Spleen (tissue), 11 donors: ENCODE measurements around the gene FBXO22. TPM values are rescaled to one million over a fixed set of nuclear protein-coding genes. Genes with fewer than 3 reads are reported as not detected.

Experiments used
- DNase-seq: peaks from one replicate; pipeline ENCODE4 v3.0.0-alpha.2; 2020
- H3K27ac ChIP-seq, 8 donors: fragments of 200-600 bp; sonication (generic) in 7 of 8; 1 replicate in 4 of 8; 2 replicates in 4 of 8; pipeline versions ENCODE4 v1.5.0 to v1.8.0; 2016 to 2021; ENCODE audit warnings: inconsistent platforms in 4 of 8, mild to moderate bottlenecking in 4 of 8, moderate library complexity in 1 of 8
- H3K27me3 ChIP-seq, 7 donors: fragments of 200-600 bp; sonication (generic) in 6 of 7; replicated peaks in 1 of 7; 1 replicate in 4 of 7; 2 replicates in 3 of 7; pipeline versions ENCODE4 v1.5.0 to v1.8.0; 2016 to 2021; ENCODE audit warnings: inconsistent platforms in 3 of 7, mild to moderate bottlenecking in 1 of 7
- H3K36me3 ChIP-seq, 6 donors: fragments of 200-600 bp; sonication (generic) in 5 of 6; 1 replicate in 4 of 6; 2 replicates in 2 of 6; pipeline versions ENCODE4 v1.5.0 to v1.8.0; 2016 to 2021; ENCODE audit warnings: inconsistent platforms in 2 of 6
- H3K4me1 ChIP-seq, 6 donors: fragments of 200-600 bp; sonication (generic) in 5 of 6; 1 replicate in 3 of 6; 2 replicates in 3 of 6; pipeline versions ENCODE4 v1.5.0 to v1.8.0; 2016 to 2021; ENCODE audit warnings: inconsistent platforms in 3 of 6
- H3K4me3 ChIP-seq, 8 donors: fragments of 200-600 bp; sonication (generic) in 7 of 8; 1 replicate in 4 of 8; 2 replicates in 4 of 8; pipeline versions ENCODE4 v1.5.0 to v1.8.0; 2016 to 2021; ENCODE audit warnings: inconsistent platforms in 4 of 8, mild to moderate bottlenecking in 4 of 8, moderate library complexity in 2 of 8
- H3K9me3 ChIP-seq, 8 donors: fragments of 200-600 bp; sonication (generic) in 7 of 8; 1 replicate in 4 of 8; 2 replicates in 4 of 8; pipeline versions ENCODE4 v1.5.0 to v1.8.0; 2016 to 2021; ENCODE audit warnings: inconsistent platforms in 4 of 8
- CTCF ChIP-seq, 11 experiments: fragments of 200-600 bp in 7 of 11; fragments of 450-650 bp in 4 of 11; sonication (generic) in 4 of 11; IDR thresholded peaks in 8 of 11; conservative IDR thresholded peaks in 3 of 11; 1 replicate in 7 of 11; 2 replicates in 4 of 11; pipeline versions ENCODE4 v1.4.0 to v1.8.0; 2016 to 2021; ENCODE audit warnings: antibody characterized with exemption in 11 of 11, inconsistent platforms in 4 of 11, mild to moderate bottlenecking in 1 of 11
- POLR2A ChIP-seq, 3 donors: fragments of 450-650 bp; IDR thresholded peaks; one replicate each; pipeline ENCODE4 v1.5.1; 2017; ENCODE audit warnings: antibody characterized with exemption in 3 of 3, mild to moderate bottlenecking in 1 of 3
- POLR2AphosphoS5 ChIP-seq, 3 donors: sonication (generic); formaldehyde crosslinking; IDR thresholded peaks; one replicate each; pipeline ENCODE4 v1.5.1; 2017; ENCODE audit warnings: antibody characterized with exemption in 3 of 3
- WGBS, 5 donors: extraction: QIAGEN DNeasy Blood & Tissue Kit in 3 of 5; methylation state at CpG; one replicate each; pipeline versions ENCODE4 v1.1.5 to v1.1.7; 2013 to 2018; 5-methylcytosine and 5-hydroxymethylcytosine counted together
- intact Hi-C: fragments of 100-400 bp; cut with DNase I; formaldehyde crosslinking; loops from one replicate; pipeline ENCODE4 v1.15.0; 2023; ENCODE audit warnings: low total_unique reads
- polyA plus RNA-seq, 3 donors: library from polyadenylated mRNA; stranded (reverse); fragments of 200-250 nt; gene quantifications; one replicate each; pipeline ENCODE4 v1.2.1, GENCODE V29; 2013
- total RNA-seq, 7 donors: library from RNA; depleted of rRNA in 3 of 7; stranded (reverse); fragments of >200 nt in 3 of 7; fragmentation: NEBNext Ultra II Directional in 4 of 7; extraction: Animal tissue kit (Norgen Biotek cat#: 25700) in 4 of 7; gene quantifications; one replicate each; pipeline versions ENCODE4 v1.1.0 to v1.2.1, GENCODE V29; 2016 to 2021
- donor health status: healthy with polysubstance abuse.
- donor health status: DM: no; HTN: no; CAD: no; lungs with moderate emphysema.
- donor health status: DM: no; HTN: no; CAD: no.
- donor health status: Bipolar disorder and iron deficiency.
- donor health status: healthy.
- donor health status: DM: no; HTN: no; CAD: no.
- donor health status: DM: yes; HTN: yes; CAD: no.

The FBXO22 gene
- total and polyA plus RNA-seq, 10 donors: 4.9 to 24.9 (median 20.7) TPM

GRCh38 chr15:75928680-75929608, 25.3 kb downstream of the FBXO22 start:
- Histone ChIP-seq H3K36me3 (peaks cover 0 to 67% (median 20%) of the 10 kb centered on the region in 6 donors), H3K27ac (no peak overlapping the region), H3K9me3 (no peaks in the 10 kb centered on the region), H3K4me3 (no peak overlapping the region), H3K27me3 (no peaks in the 10 kb centered on the region), H3K4me1 (peaks cover 0 to 46% (median 9%) of the 10 kb centered on the region in 6 donors)
- 78 to 83% (median 80%) methylated on average over 9 of the region's 9 CpGs for WGBS, 5 donors
- no peak for DNase-seq
- TF ChIP-seq POLR2AphosphoS5 (IDR thresholded peaks at IDR 0.05): no peak
- TF ChIP-seq POLR2A (IDR thresholded peaks at IDR 0.05): no peak
- no peak for TF ChIP-seq CTCF (IDR thresholded peaks at IDR 0.05 in 8 of 11, conservative IDR thresholded peaks at IDR 0.05 in 3 of 11)
- intact Hi-C loops: no loop called here

DNA sequence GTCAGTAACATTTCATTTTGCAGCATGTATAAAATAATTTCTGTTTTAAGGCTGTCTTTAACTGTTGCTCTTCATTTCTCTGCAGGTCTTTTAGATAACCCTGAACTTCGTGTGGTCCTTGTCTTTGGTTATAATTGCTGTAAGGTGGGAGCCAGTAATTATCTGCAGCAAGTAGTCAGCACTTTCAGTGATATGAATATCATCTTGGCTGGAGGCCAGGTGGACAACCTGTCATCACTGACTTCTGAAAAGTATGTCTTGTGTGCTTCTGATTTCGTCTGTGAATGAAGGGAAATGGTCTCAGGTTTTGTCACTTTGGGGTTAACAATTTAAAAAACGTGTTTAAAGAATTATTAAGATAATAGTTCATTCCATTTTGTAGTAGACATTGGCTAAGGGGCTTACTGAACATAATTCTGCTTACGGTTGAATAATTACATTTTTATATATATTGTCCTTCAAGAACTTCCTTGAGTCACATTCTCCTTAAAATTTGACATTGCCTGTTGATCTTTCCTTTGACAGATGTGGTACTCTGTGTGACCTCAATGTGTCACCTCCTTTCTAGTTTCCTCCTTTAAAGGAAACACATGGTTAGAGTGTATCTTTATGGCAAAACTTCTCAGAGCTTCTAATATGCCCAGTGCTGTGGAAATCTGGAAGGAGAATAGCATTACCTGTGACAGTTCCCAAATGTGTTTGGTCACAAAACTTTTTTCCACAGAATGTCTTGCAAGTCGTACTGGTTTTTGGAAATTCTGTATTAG, 26.3 kb downstream of the FBXO22 start:
- WGBS, 5 donors: 50 to 56% (median 53%) methylated on average over 5 of the region's 5 CpGs
- H3K4me3 ChIP-seq: no peak overlapping the region
- DNase-seq: no peak
- intact Hi-C loops: no loop called here
- H3K36me3 ChIP-seq: peaks cover 0 to 71% (median 25%) of the 10 kb centered on the region in 6 donors
- H3K4me1 ChIP-seq: peaks cover 0 to 35% (median 9%) of the 10 kb centered on the region in 6 donors
- no peaks in the 10 kb centered on the region for H3K9me3 ChIP-seq
- H3K27ac ChIP-seq: no peak overlapping the region
- TF ChIP-seq POLR2A (IDR thresholded peaks at IDR 0.05): no peak
- TF ChIP-seq POLR2AphosphoS5 (IDR thresholded peaks at IDR 0.05): no peak
- no peak for TF ChIP-seq CTCF (IDR thresholded peaks at IDR 0.05 in 8 of 11, conservative IDR thresholded peaks at IDR 0.05 in 3 of 11)
- H3K27me3 ChIP-seq: no peaks in the 10 kb centered on the region

GRCh38 chr15:75930866-75931265, 27.2 kb downstream of the FBXO22 start:
- TF ChIP-seq CTCF (IDR thresholded peaks at IDR 0.05 in 8 of 11, conservative IDR thresholded peaks at IDR 0.05 in 3 of 11): no peak
- no peak for TF ChIP-seq POLR2A (IDR thresholded peaks at IDR 0.05)
- TF ChIP-seq POLR2AphosphoS5 (IDR thresholded peaks at IDR 0.05): no peak

More at GRCh38 chr15:75930866-75931265, 27.2 kb downstream of the FBXO22 start:
- intact Hi-C loops: no loop called here
- Histone ChIP-seq H3K9me3 (no peaks in the 10 kb centered on the region), H3K27me3 (no peaks in the 10 kb centered on the region), H3K4me1 (peaks cover 0 to 27% (median 7%) of the 10 kb centered on the region in 6 donors), H3K36me3 (peaks cover 0 to 79% (median 26%) of the 10 kb centered on the region in 6 donors), H3K4me3 (no peak overlapping the region), H3K27ac (peak overlapping the region in 1 of 8 donors; percentile 4)
- DNase-seq: no peak
- WGBS, 5 donors: 44 to 74% (median 70%) methylated on average over 2 of the region's 2 CpGs
